Lower leg skin (tissue), 4 donors: ENCODE data around the gene HIPK2. TPM values are rescaled to one million over a fixed set of nuclear protein-coding genes. Genes with fewer than 3 reads are reported as not detected.

Experiments used
- DNase-seq, 2 donors: peaks; one replicate each; pipeline ENCODE4 v3.0.0-alpha.2; 2019; ENCODE audit warnings: low spot score in 2 of 2
- H3K4me3 ChIP-seq: fragments of 200-600 bp; sonication (generic); 2 replicates; pipeline ENCODE4 v1.5.1; 2017; ENCODE audit warnings: mild to moderate bottlenecking, low read depth; ENCODE audit not compliant: poor library complexity, severe bottlenecking
- CTCF ChIP-seq, 3 donors: fragments of 450-650 bp; IDR thresholded peaks; one replicate each; pipeline ENCODE4 v1.5.1; 2016; ENCODE audit warnings: antibody characterized with exemption in 3 of 3, mild to moderate bottlenecking in 3 of 3, moderate library complexity in 2 of 3
- POLR2A ChIP-seq, 2 donors: fragments of 450-650 bp; IDR thresholded peaks; one replicate each; pipeline ENCODE4 v1.6.1; 2016 to 2017; ENCODE audit warnings: antibody characterized with exemption in 2 of 2, mild to moderate bottlenecking in 1 of 2, moderate library complexity in 1 of 2
- WGBS, 2 donors: methylation state at CpG; one replicate each; pipeline ENCODE4 v1.1.5; 2018; 5-methylcytosine and 5-hydroxymethylcytosine counted together
- intact Hi-C: fragments of 100-400 bp; cut with DNase I; formaldehyde crosslinking; loops from one replicate; pipeline ENCODE4 v1.15.0; 2023; ENCODE audit warnings: low total_unique reads
- total RNA-seq, 4 donors: library from RNA; depleted of rRNA; stranded (reverse); fragments of >200 nt; gene quantifications; one replicate each; pipeline ENCODE4 v1.1.0, GENCODE V29; 2016

HIPK2 gene
- total RNA-seq, 4 donors from 2014 or later = 4.5 to 14.9 (median 10.4) TPM

DNA sequence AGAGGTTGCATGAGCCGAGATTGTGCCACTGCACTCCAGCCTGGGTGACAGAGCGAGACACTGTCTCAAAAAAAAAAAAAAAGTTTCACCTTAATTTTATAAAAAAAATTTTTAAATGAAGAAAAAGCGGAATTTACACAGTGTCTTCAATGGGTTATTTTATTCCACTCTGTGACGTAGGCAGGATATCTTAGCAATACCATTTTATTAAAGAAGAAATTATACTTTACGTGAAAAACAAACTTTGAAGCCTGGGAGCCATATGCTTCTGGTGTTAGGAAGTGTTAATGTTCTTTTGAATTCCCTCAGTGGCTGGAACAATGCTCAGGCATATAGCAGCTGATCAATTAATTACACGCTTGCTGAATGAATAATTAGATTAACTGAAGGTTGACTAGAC lies 176.6 kb downstream of the HIPK2 start:
- no peak overlapping the region for H3K4me3 ChIP-seq
- no peak for TF ChIP-seq CTCF (IDR thresholded peaks at IDR 0.05)
- TF ChIP-seq POLR2A (IDR thresholded peaks at IDR 0.05) = no peak
- WGBS, 2 donors = 95 to 99% methylated on average over 6 of the region's 6 CpGs
- no peak for DNase-seq
- intact Hi-C loops = no loop called here

DNA sequence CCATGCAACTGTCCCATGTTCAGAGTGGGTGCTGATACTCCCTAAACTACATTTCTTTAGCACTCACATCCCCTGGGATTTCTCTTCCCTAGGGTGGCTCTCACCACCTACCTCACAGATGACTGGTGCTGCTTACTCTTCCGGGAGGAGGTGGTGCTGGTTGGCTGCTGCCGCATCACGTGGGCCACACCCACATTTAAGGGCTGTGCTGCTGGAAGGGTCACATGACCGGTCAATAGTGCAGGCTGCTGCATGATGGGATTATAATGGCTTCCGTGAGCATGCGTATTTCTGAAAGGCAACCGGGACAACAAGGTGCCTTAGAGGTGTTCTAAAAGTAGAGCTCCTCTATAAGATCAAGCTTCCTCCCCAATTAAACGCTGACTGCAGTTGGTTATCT lies 177.5 kb downstream of the HIPK2 start:
- WGBS, 2 donors = 94 to 96% methylated on average over 8 of the region's 8 CpGs
- intact Hi-C loops = no loop called here
- H3K4me3 ChIP-seq = no peak overlapping the region
- TF ChIP-seq CTCF (IDR thresholded peaks at IDR 0.05) (no peak), POLR2A (IDR thresholded peaks at IDR 0.05) (no peak)
- DNase-seq = no peak

GRCh38 chr7:139598642-139599041 lies 179.2 kb downstream of the HIPK2 start:
- H3K4me3 ChIP-seq = no peak overlapping the region
- 43 to 67% methylated on average over 1 of the region's 1 CpG for WGBS, 2 donors
- TF ChIP-seq POLR2A (IDR thresholded peaks at IDR 0.05) (no peak), CTCF (IDR thresholded peaks at IDR 0.05) (no peak)
- no peak for DNase-seq
- intact Hi-C loops = no loop called here

GRCh38 chr7:139597028-139597427 lies 180.8 kb downstream of the HIPK2 start:
- no peak overlapping the region for H3K4me3 ChIP-seq
- 89 to 94% methylated on average over 5 of the region's 5 CpGs for WGBS, 2 donors
- intact Hi-C loops = no loop called here
- TF ChIP-seq POLR2A (IDR thresholded peaks at IDR 0.05) (no peak), CTCF (IDR thresholded peaks at IDR 0.05) (no peak)
- DNase-seq = peak in 1 of 2 donors; percentile 73

- TF ChIP-seq CTCF (IDR thresholded peaks at IDR 0.05) (no peak), POLR2A (IDR thresholded peaks at IDR 0.05) (no peak)
Measured at GRCh38 chr7:139596626-139597025, 181.2 kb downstream of the HIPK2 start.

DNA sequence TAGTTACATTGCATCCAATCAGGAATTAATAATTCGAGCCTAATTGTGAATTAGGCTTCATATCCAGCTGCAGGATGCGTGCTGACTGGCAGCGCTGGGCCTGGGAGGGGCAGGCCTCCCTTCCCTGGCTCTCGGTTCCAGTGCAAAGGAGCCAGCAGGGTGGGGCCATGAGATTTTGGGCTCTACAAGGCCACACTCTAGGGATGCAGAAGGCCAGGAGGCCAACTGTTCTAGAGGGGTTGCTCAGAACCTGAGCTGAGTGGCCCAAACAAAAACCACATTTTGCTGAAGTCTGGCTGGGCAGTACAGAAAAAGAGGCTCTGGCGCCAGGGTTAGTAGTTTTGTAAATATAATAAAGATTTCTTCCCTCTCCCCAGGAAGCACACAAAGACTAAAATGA lies 182.0 kb downstream of the HIPK2 start:
- intact Hi-C loops = no loop called here
- H3K4me3 ChIP-seq = no peak overlapping the region
- TF ChIP-seq POLR2A (IDR thresholded peaks at IDR 0.05) (no peak), CTCF (IDR thresholded peaks at IDR 0.05) (no peak)
- 67 to 71% methylated on average over 5 of the region's 5 CpGs for WGBS, 2 donors
- peak in 1 of 2 donors; percentile 58 for DNase-seq

More at GRCh38 chr7:139596626-139597025, 181.2 kb downstream of the HIPK2 start:
- DNase-seq = peak in 1 of 2 donors; percentile 68
- WGBS, 2 donors = 95 to 96% methylated on average over 17 of the region's 17 CpGs
- no peak overlapping the region for H3K4me3 ChIP-seq
- intact Hi-C loops = no loop called here
